ENCODE measurements around the gene SP9.

DNA sequence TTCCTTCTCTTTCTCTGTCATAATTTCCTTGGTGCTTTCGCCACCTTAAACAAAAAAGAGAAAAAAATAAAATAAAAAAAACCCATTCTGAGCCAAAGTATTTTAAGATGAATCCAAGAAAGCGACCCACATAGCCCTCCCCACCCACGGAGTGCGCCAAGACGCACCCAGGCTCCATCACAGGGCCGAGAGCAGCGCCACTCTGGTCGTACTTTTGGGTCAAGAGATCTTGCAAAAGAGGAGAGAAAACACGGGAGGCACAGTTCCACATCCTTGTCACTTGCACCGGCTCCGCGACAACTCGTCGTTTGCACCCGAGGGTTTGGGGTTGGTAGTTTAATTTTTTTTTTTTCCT lies 1.8 kb upstream of the SP9 start:
- TF ChIP-seq CTCF (IDR thresholded peaks at IDR 0.05) = no peak
- no peak for TF ChIP-seq POLR2A (IDR thresholded peaks at IDR 0.05)
- TF ChIP-seq EP300 (IDR thresholded peaks at IDR 0.05) = no peak

Measured in ovary (tissue), 3 donors.